Prostate gland (tissue), 2 donors: ENCODE results near the gene C16orf74. TPM values are rescaled to one million over a fixed set of nuclear protein-coding genes. Genes with fewer than 3 reads are reported as not detected.

Experiments used
- DNase-seq: peaks from one replicate; pipeline ENCODE4 v3.0.0-alpha.2; 2019; ENCODE audit warnings: low spot score
- H3K27ac ChIP-seq, 2 donors: fragments of 200-600 bp; sonication (generic); 2 replicates each; pipeline ENCODE4 v1.5.1; 2017 to 2019
- H3K27me3 ChIP-seq: fragments of 200-600 bp; sonication (generic); replicated peaks from 2 replicates; pipeline ENCODE4 v1.5.1; 2019; ENCODE audit not compliant: insufficient read depth
- H3K36me3 ChIP-seq, 2 donors: fragments of 200-600 bp; sonication (generic); 1 replicate in 1 of 2; 2 replicates in 1 of 2; pipeline versions ENCODE4 v1.5.1 to v1.8.1; 2017 to 2019
- H3K4me1 ChIP-seq: fragments of 200-600 bp; sonication (generic); replicated peaks from 2 replicates; pipeline ENCODE4 v1.5.1; 2019
- H3K4me3 ChIP-seq, 2 donors: fragments of 200-600 bp; sonication (generic); 2 replicates each; pipeline ENCODE4 v1.5.1; 2017 to 2019
- H3K9me3 ChIP-seq: fragments of 200-600 bp; sonication (generic); 2 replicates; pipeline ENCODE4 v1.5.1; 2017
- POLR2A ChIP-seq: fragments of 450-650 bp; IDR thresholded peaks from one replicate; pipeline ENCODE4 v1.6.1; 2016; ENCODE audit warnings: antibody characterized with exemption, mild to moderate bottlenecking
- POLR2AphosphoS5 ChIP-seq: sonication (generic); formaldehyde crosslinking; IDR thresholded peaks from one replicate; pipeline ENCODE4 v1.6.1; 2017; ENCODE audit warnings: antibody characterized with exemption
- WGBS: methylation state at CpG from one replicate; pipeline ENCODE4 v1.1.5; 2018; 5-methylcytosine and 5-hydroxymethylcytosine counted together
- intact Hi-C: fragments of 100-400 bp; cut with DNase I; formaldehyde crosslinking; loops from one replicate; pipeline ENCODE4 v1.14.2; 2022
- total RNA-seq, 2 donors: library from RNA; depleted of rRNA; stranded (reverse); fragments of >200 nt; gene quantifications; one replicate each; pipeline ENCODE4 v1.1.0, GENCODE V29; 2016
- TF ChIP-seq, protein P1 (sequence below), 4 experiments: fragments of 200-600 bp in 2 of 4; fragments of 450-650 bp in 2 of 4; sonication (generic) in 2 of 4; IDR thresholded peaks; 1 replicate in 3 of 4; 2 replicates in 1 of 4; pipeline ENCODE4 v1.5.1; 2016 to 2019; ENCODE audit warnings: antibody characterized with exemption in 4 of 4, mild to moderate bottlenecking in 2 of 4, moderate library complexity in 2 of 4

The C16orf74 gene
- total RNA-seq, 2 donors from 2014 or later, result 17.4 to 19.3 TPM

DNA sequence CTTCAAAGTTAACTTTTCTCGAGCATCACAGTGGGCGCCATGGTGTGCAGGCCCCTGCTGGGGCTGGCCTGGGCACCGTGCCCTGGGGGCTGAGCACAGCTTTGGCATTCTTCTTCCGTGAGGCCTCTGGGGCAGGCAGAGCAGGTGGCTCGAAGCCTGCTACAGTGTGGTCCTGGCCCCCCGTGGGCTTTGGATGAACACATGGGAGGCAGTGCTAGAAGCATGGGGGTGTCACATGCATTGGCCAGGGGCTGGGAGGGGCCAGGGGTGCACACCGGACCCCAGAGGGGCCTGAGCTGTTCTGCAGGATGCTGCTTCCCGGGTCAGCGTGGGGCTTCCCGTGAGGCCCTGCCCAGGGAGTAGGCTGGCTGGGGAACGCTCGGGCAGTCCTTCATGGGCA is 12.1 kb upstream of the C16orf74 start:
- no peaks in the 10 kb centered on the region for H3K27me3 ChIP-seq
- intact Hi-C loops, result no loop called here
- WGBS, result 81% methylated on average over 12 of the region's 12 CpGs
- DNase-seq, result no peak
- no peak overlapping the region for H3K27ac ChIP-seq
- H3K9me3 ChIP-seq, result no peaks in the 10 kb centered on the region
- TF ChIP-seq POLR2AphosphoS5 (no peak), POLR2A (no peak)
- TF ChIP-seq, protein P1, sequence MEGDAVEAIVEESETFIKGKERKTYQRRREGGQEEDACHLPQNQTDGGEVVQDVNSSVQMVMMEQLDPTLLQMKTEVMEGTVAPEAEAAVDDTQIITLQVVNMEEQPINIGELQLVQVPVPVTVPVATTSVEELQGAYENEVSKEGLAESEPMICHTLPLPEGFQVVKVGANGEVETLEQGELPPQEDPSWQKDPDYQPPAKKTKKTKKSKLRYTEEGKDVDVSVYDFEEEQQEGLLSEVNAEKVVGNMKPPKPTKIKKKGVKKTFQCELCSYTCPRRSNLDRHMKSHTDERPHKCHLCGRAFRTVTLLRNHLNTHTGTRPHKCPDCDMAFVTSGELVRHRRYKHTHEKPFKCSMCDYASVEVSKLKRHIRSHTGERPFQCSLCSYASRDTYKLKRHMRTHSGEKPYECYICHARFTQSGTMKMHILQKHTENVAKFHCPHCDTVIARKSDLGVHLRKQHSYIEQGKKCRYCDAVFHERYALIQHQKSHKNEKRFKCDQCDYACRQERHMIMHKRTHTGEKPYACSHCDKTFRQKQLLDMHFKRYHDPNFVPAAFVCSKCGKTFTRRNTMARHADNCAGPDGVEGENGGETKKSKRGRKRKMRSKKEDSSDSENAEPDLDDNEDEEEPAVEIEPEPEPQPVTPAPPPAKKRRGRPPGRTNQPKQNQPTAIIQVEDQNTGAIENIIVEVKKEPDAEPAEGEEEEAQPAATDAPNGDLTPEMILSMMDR (IDR thresholded peaks at IDR 0.05), result no peak
- H3K36me3 ChIP-seq, result no peaks in the 10 kb centered on the region
- no peaks in the 10 kb centered on the region for H3K4me1 ChIP-seq
- H3K4me3 ChIP-seq, result no peak overlapping the region

DNA sequence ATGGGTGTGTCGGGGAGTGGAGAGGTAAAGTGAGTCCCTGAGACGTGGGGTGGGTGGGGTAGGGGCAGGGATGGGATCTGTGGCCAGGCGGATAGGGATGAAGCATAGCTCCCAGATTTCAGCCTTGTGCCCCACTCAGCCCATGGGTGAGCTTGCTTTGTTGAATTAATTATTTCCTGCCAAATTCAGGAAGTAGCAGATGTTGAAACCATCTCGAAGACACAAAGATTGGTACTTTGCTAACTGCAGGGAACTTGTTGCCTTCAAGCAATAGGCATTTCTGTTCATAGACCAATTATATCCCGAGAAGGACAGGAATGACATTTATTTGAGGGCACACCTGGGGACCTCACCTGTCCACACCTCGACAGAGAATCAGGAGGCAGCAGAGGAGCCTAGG is 11.0 kb upstream of the C16orf74 start:
- DNase-seq, result no peak
- no peaks in the 10 kb centered on the region for H3K9me3 ChIP-seq
- H3K4me3 ChIP-seq, result no peak overlapping the region
- no peaks in the 10 kb centered on the region for H3K4me1 ChIP-seq
- WGBS, result 77% methylated on average over 6 of the region's 6 CpGs
- intact Hi-C loops, result no loop called here
- no peaks in the 10 kb centered on the region for H3K36me3 ChIP-seq
- H3K27me3 ChIP-seq, result no peaks in the 10 kb centered on the region
- TF ChIP-seq POLR2AphosphoS5 (no peak), POLR2A (no peak)
- TF ChIP-seq, protein P1 (IDR thresholded peaks at IDR 0.05), result no peak
- no peak overlapping the region for H3K27ac ChIP-seq

DNA sequence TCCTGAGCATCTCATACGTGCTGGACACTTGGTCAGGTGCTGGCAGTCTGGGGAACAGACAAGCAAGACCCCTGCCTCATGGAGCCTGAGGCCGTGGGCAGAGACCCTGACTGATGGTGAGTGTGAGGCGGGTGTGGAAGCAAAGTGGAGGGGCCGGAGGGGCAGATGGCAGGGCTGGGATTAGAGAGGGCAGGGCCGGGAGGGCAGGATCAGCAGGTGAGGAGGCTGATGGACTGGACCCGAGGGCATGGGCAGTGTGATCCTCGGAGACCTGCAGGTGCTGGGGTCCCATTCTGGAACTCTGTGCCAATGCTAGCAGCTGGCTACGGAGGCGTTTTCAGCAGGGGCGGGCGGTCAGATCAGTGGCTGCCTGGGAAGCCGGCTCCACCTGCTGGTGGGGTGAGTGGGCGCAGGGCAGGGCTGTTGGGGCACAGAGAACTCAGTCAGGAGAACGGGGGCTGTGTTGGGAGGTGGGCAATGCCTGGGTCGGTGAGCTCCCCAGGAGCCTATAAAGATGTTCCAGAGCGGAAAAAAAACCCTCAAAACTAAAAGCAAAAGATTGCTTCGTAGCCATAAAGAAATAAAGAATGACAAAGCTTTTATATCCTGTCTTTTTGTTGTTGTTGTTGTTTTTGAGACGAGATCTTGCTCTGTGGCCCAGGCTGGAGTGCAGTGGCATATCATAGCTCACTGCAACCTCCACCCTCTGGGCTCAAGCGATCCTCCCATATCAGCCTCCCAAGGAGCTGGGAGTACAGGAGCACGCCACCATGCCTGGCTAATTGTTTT is 8.9 kb upstream of the C16orf74 start:
- Histone ChIP-seq H3K4me1 (no peaks in the 10 kb centered on the region), H3K36me3 (no peaks in the 10 kb centered on the region), H3K27ac (no peak overlapping the region), H3K9me3 (no peaks in the 10 kb centered on the region), H3K27me3 (no peaks in the 10 kb centered on the region), H3K4me3 (no peak overlapping the region)
- TF ChIP-seq POLR2AphosphoS5 (no peak), POLR2A (no peak)
- TF ChIP-seq, protein P1 (IDR thresholded peaks at IDR 0.05), result peak in 3 of 4 experiments; percentile 48 to 73 (median 54)
- intact Hi-C loops, result no loop called here
- no peak for DNase-seq
- 57% methylated on average over 20 of the region's 20 CpGs for WGBS

DNA sequence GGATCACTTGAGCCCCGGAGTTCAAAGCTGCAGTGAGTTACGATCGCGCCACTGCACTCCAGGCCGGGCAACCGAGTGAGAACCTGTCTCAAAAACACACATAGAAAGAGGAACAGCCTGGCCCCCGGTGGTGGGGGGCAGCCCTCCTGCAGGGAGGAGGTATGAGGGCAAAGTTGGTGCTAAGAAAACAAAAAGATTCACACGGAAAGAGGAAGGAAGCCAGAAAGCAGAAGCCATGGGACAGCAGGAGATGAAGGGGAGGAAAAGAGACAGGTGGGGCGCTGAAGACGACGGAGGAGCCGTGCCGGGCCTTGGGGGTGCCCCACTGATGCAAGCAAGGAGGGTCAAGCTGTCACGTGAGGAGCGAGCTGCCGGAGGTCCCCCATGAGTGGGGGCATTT is 8.2 kb upstream of the C16orf74 start:
- H3K27ac ChIP-seq, result no peak overlapping the region
- no peaks in the 10 kb centered on the region for H3K4me1 ChIP-seq
- intact Hi-C loops, result no loop called here
- no peaks in the 10 kb centered on the region for H3K27me3 ChIP-seq
- 64% methylated on average over 16 of the region's 16 CpGs for WGBS
- no peaks in the 10 kb centered on the region for H3K36me3 ChIP-seq
- TF ChIP-seq POLR2A (no peak), POLR2AphosphoS5 (no peak)
- TF ChIP-seq, protein P1 (IDR thresholded peaks at IDR 0.05), result no peak
- no peaks in the 10 kb centered on the region for H3K9me3 ChIP-seq
- no peak overlapping the region for H3K4me3 ChIP-seq
- no peak for DNase-seq

DNA sequence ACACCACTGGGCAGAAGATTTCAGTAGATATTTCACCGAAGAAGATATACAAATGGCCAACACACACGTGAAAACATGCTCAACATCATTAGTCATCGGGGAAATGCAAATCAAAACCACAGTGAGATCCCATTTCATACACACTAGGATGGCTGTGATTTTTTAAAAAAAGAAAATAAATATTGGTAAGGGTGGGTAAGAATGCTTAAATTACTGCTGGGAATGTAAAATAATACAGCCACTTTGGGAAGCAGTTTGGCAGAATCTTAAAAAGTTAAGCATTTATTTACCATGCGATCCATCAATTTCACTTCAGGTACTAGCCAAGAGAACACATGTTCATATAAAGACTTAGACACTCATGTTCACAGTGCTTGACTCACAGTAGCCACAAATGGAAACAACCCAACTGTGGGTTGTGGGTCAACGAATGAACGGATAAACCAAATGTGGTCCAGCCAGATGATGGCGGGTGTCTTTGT is 6.5 kb upstream of the C16orf74 start:
- Histone ChIP-seq H3K27ac (no peak overlapping the region), H3K27me3 (no peaks in the 10 kb centered on the region), H3K9me3 (no peaks in the 10 kb centered on the region), H3K4me3 (no peak overlapping the region), H3K4me1 (peaks cover 11% of the 10 kb centered on the region), H3K36me3 (no peaks in the 10 kb centered on the region)
- TF ChIP-seq, protein P1 (IDR thresholded peaks at IDR 0.05), result no peak
- TF ChIP-seq POLR2AphosphoS5 (no peak), POLR2A (no peak)
- WGBS, result 48% methylated on average over 7 of the region's 7 CpGs
- intact Hi-C loops, result no loop called here
- DNase-seq, result no peak
